Ureter (tissue), 1 donor: Measurements from ENCODE around the gene CDKL4. TPM values are rescaled to one million over a fixed set of nuclear protein-coding genes. Genes with fewer than 3 reads are reported as not detected.
A peak's percentile ranks its signal among the peaks of the same experiment; 100 is the strongest.
"Not testable (repeated sequence)": the region's sequence is repeated elsewhere in the genome, so short reads cannot be mapped to it uniquely, and the experiment has no call there.

Experiments used
- DNase-seq: peaks from one replicate; pipeline ENCODE4 v3.0.0-alpha.2; 2020; ENCODE audit warnings: low spot score
- total RNA-seq: library from RNA; stranded (reverse); gene quantifications from one replicate; pipeline ENCODE4 v1.2.4, GENCODE V29; 2023
- donor health status: DM: yes; HTN: yes; CAD: no.

The CDKL4 gene
- total RNA-seq, 1 donor from 2014 or later, result 0.44 TPM

DNA sequence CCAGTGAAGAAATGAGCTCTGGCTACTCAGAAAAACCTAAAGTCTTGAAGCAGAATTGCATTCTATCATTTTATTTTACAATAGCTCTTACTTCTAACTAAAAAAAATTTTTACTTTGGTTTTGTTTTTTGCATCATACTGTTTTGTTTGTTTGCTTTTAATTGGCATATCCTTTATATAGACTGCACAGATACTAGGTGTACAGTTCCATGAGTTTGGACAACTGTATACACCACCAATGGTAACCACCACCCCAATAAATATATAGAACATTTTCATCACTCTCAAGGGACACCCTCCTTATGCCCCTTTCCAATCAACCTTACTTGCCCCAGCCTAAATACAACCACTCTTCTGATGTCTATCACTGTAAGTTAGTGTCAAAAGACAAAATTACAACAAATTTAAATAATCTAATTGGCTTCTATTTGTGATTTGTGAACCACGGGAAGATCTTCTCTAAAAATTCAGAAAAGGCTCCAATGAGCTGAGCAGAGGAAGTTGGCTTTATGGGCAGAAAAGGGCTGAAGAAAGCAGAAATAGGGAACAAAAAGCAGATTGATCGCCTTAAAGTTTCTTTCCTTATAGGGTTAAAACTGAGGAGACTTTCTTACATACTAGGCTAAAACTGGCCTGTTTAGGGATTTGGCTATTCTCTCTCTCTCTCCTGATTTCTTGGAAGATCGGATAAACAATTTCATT lies 100.7 kb downstream of the CDKL4 start:
- no peak for DNase-seq

- no peak for DNase-seq
Observed at GRCh38 chr2:39141334-39142271, 102.2 kb downstream of the CDKL4 start.

- not testable (repeated sequence) for DNase-seq
Observed at GRCh38 chr2:39140948-39141333, 102.8 kb downstream of the CDKL4 start.

DNA sequence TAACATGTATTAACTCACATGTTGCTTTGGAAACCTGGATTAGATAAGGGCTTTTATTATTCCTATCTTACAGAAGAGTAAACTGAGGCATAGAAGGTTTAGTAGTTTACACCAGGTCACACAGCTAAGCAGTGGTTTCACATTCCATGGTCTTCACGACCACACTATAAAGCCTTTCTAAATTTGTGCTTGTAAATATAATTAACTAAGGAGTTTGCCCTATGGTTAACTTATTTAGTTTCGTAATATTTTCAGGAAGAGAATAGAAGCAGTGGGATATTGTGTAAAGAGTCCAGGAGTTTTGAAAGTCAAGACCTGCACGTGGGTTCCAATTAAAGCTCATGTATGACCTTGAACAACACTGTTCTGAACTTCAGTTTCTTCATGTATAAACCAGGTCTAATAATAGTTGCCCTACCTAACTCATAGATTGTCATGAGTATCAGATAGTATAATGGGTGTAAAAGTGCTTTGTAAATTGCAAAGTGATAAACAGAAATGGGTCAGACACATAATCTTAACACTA lies 103.4 kb downstream of the CDKL4 start:
- DNase-seq, result no peak

GRCh38 chr2:39139511-39140237 lies 104.1 kb downstream of the CDKL4 start:
- DNase-seq, result no peak

DNA sequence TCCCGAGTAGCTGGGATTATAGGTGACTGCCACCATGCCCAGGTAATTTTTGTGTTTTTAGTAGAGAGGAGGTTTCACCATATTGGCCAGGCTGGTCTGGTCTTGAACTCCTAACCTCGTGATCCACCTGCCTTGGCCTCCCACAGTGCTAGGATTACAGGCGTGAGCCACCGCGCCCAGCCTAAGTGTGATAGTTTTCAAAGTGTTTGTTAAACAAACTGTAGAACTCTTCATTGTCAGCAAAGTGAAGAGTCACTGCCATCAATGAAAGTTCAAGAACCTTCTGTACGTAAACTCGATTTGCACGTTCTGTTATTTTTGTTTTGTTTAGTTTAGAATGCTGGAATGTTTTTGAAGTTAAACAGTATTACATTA lies 104.9 kb downstream of the CDKL4 start:
- DNase-seq, result no peak

DNA sequence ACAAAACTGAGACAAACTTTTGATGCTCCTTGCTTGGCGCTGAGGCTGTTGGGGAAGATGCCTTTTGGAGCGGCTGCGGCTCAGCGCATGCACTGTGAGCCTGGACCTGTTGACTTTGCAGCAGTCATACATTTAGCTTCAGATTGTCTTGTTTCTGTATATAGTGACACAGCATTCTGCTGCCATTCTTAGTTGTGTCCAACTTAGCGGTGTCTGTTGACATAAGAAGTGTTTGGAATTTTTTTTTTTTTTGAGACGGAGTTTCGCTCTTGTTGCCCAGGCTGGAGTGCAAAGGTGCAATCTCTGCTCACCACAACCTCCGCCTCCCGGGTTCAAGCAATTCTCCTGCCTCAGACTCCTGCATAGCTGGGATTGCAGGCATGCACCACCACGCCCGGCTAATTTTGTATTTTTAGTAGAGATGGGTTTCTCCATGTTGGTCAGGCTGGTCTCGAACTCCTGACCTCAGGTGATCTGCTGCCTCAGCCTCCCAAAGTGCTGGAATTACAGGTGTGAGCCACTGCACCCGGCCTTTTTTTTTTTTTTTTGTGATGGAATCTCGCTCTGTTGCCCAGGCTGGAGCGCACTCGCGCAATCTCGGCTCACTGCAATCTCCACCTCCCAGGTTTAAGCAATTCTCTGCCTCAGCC lies 105.5 kb downstream of the CDKL4 start:
- DNase-seq, result not testable (repeated sequence)

DNA sequence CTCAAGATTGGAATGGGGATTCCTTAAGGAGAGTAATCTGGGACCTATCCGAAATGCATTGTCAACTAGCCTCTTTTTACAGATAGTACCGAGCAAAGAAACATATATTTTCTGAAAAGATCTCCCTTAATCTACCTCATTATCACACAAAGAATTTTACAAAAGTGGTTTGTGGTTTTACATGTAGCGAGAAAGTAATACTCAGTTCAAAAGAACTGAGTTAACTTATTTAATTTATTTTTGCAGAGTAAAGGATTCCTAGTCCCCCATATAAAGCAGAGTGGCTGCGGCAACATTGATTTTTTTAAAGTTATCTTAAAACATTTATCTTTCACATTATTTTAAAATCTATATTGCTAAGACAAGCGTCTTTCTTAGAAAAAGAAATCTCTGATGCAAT lies 107.0 kb downstream of the CDKL4 start:
- no peak for DNase-seq

GRCh38 chr2:39135690-39136259 lies 108.0 kb downstream of the CDKL4 start:
- no peak for DNase-seq

DNA sequence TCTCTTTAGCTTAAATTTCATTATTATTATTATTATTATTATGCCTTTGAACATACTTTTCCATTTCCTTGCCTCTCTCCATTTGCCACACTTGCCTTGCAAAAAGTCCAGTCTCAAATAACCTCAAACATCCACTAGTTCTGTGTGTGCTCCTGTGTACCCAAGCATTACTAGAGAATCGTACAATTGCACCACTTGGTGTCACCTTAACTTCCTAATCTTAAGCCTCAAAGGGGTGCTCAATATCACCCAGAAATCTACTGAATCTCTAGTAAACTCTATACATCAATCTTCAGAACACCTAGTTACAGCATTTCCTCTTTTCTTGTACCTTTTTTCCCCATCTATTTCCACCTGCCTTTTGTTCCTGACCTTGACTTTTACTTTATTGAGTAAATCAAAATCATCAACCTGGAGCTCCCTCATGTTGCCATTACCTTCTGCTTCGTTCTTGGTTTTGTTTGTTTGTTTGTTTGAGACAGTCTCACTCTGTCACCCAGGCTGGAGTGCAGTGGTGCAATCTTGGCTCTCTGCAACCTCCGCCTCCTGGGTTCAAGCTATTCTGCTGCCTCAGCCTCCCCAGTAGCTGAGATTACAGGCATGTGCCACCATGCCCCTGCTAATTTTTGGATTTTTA lies 110.4 kb downstream of the CDKL4 start:
- no peak for DNase-seq

DNA sequence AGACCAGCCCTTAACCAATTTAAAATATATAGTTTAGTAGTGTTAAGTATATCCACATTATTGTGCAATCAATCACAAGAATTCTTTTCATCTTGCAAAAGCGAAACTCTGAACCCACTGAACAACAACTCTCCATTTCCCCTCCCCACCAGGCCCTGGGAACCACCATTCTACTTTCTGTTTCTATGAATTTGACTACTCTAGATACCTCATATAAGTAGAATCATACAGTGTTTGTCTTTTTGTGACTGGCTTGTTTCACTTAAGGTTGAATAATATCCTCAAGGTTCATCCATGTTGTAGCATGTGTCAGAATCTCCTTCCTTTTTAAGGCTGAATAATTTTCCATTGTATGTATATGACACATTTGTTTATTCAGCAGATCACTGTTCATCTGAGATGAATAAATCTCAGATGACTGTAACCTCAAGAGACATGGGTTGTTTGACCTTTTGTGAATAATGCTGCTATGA lies 114.8 kb downstream of the CDKL4 start:
- no peak for DNase-seq

DNA sequence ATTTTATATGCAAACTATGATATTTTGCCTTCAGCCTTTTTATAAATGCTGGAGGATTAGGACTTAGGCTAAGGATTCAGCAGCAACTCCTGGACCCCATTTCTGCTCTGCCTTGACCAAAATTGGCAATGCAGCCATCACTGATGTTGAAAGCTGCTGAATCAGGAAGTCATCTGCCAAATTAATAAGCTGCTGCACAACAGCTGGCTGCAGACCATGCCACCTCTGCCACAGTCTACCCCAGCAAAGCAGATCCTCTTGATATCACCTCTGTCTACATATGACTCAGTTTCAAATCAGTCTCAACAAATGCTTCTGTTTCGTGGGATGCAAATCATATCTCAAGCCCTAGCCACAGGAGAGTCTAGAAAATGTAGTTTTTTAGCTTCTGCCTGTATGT lies 115.8 kb downstream of the CDKL4 start:
- peak; percentile 59 for DNase-seq

Other genes starting within 250 kb of the CDKL4 start
- gene SOS1, start 122.9 kb downstream of the CDKL4 start, total RNA-seq, result 53.7 TPM
- 73.3 TPM for gene MAP4K3, start 193.3 kb upstream of the CDKL4 start, total RNA-seq